K562 (cell line): Measurements from ENCODE around the gene ORMDL1. TPM values are rescaled to one million over a fixed set of nuclear protein-coding genes. Genes with fewer than 3 reads are reported as not detected.

ENCODE experiments used
- ATAC-seq: fragments of 200-7000 bp; cut with Tn5 transposase; 3 replicates; pipeline ENCODE4 v1.9.1; 2020; ENCODE audit warnings: moderate library complexity
- BruUV-seq: library from RNA; stranded (reverse); fragments of 400-500 nt; replicated peaks from 2 replicates; lab custom pipeline; 2021; lab: Mats Ljungman, UMichigan
- CTCF ChIA-PET: fragments of 300-600 bp; formaldehyde crosslinking; extraction: SDS; loops from one replicate; lab custom pipeline; 2021; ENCODE audit warnings: low intra/inter-chr PET ratio; lab: Yijun Ruan, JAX
- POLR2A ChIA-PET: fragments of 300-600, 350-650 bp; sonication (Branson Sonifier 250); formaldehyde crosslinking; extraction: SDS; loops from one replicate; lab custom pipeline; 2021; ENCODE audit warnings: antibody characterized with exemption, inconsistent platforms; lab: Yijun Ruan, JAX
- DNase-seq, 4 experiments: peaks; one replicate each; pipeline versions ENCODE4 v3.0.0 to v3.0.0-alpha.2; 2011 to 2018; ENCODE audit warnings: low spot score in 3 of 4, mixed read lengths in 3 of 4; ENCODE audit errors: extremely low read depth in 1 of 4
- FAIRE-seq: peaks from 2 replicates; lab custom pipeline; 2011; peaks lifted over from hg19 to GRCh38; lab: Jason Lieb, UNC
- H2AFZ ChIP-seq: 2 replicates; pipeline ENCODE4 v1.6.0; 2011; ENCODE audit warnings: low read depth, low read length, control low read depth, inconsistent platforms
- H3K27ac ChIP-seq: fragments of 200-600 bp; 3 replicates; pipeline ENCODE4 v1.8.0; 2011; ENCODE audit warnings: low read depth, mild to moderate bottlenecking, control low read depth, inconsistent platforms, low read length, moderate library complexity, mixed read lengths; ENCODE audit errors: extremely low read depth
- H3K27me3 ChIP-seq, 2 experiments: fragments of 300-600 bp in 1 of 2; 2 replicates in 1 of 2; 3 replicates in 1 of 2; pipeline versions ENCODE4 v1.6.0 to v1.8.0; 2011; ENCODE audit warnings: inconsistent platforms in 2 of 2, low read length in 2 of 2, mild to moderate bottlenecking in 1 of 2, mixed read lengths in 1 of 2, moderate library complexity in 1 of 2; ENCODE audit not compliant: control insufficient read depth in 2 of 2, insufficient read depth in 2 of 2
- H3K36me3 ChIP-seq: fragments of 300-600 bp; 3 replicates; pipeline ENCODE4 v1.8.0; 2011; ENCODE audit warnings: mild to moderate bottlenecking, low read length, inconsistent platforms; ENCODE audit not compliant: control insufficient read depth, insufficient read depth
- H3K4me1 ChIP-seq, 2 experiments: fragments of 200-600 bp in 1 of 2; replicated peaks in 1 of 2; 2 replicates in 1 of 2; 3 replicates in 1 of 2; pipeline versions ENCODE4 v1.5.1 to v1.8.0; 2011; ENCODE audit warnings: inconsistent platforms in 2 of 2, low read length in 2 of 2, mild to moderate bottlenecking in 1 of 2, mixed read lengths in 1 of 2, moderate library complexity in 1 of 2; ENCODE audit not compliant: control insufficient read depth in 2 of 2, insufficient read depth in 2 of 2
- H3K4me2 ChIP-seq: 2 replicates; pipeline ENCODE4 v1.6.1; 2011; ENCODE audit warnings: low read length, control low read depth, inconsistent platforms, mixed read lengths; ENCODE audit not compliant: insufficient read depth
- H3K4me3 ChIP-seq: fragments of 200-600 bp; sonication (generic), shearing (Covaris generic); 2 replicates; pipeline ENCODE4 v1.5.1; 2016; ENCODE audit warnings: control low read depth, inconsistent platforms
- H3K79me2 ChIP-seq: fragments of 200-600 bp; 3 replicates; pipeline ENCODE4 v1.8.0; 2011; ENCODE audit warnings: low read length, inconsistent platforms; ENCODE audit not compliant: control insufficient read depth, insufficient read depth
- H3K9ac ChIP-seq, 2 experiments: 2 replicates each; pipeline versions ENCODE4 v1.6.0 to v1.6.1; 2011; ENCODE audit warnings: low read depth in 2 of 2, low read length in 2 of 2, control low read depth in 1 of 2, inconsistent platforms in 1 of 2, mild to moderate bottlenecking in 1 of 2, mixed read lengths in 1 of 2; ENCODE audit not compliant: insufficient read depth in 1 of 2
- H3K9me1 ChIP-seq: one replicate; pipeline ENCODE4 v1.6.0; 2011; ENCODE audit warnings: inconsistent platforms, mild to moderate bottlenecking, low read length, moderate library complexity; ENCODE audit not compliant: control insufficient read depth, insufficient read depth
- H3K9me3 ChIP-seq: replicated peaks from 2 replicates; pipeline ENCODE4 v1.5.1; 2011; ENCODE audit warnings: low read depth, low read length, inconsistent platforms; ENCODE audit not compliant: control insufficient read depth, insufficient read depth
- H4K20me1 ChIP-seq: replicated peaks from 2 replicates; pipeline ENCODE4 v1.6.1; 2011; ENCODE audit warnings: low read length, inconsistent platforms, mixed read lengths; ENCODE audit not compliant: control insufficient read depth, insufficient read depth
- ARID1B ChIP-seq: fragments of 450-650 bp; IDR thresholded peaks from 2 replicates; pipeline ENCODE4 v1.6.1; 2016; ENCODE audit warnings: antibody characterized with exemption, mild to moderate bottlenecking, inconsistent platforms
- C11orf30 ChIP-seq: fragments of 450-650 bp; IDR thresholded peaks from 2 replicates; pipeline ENCODE4 v1.6.1; 2016; ENCODE audit warnings: low read depth, mild to moderate bottlenecking
- CTCFL ChIP-seq: IDR thresholded peaks from 2 replicates; pipeline ENCODE4 v1.6.1; 2011; ENCODE audit warnings: borderline replicate concordance, low read depth, mild to moderate bottlenecking, moderate library complexity, low read length; ENCODE audit not compliant: insufficient read depth, poor library complexity, severe bottlenecking
- MAFG ChIP-seq: fragments of 450-650 bp; conservative IDR thresholded peaks from 2 replicates; pipeline ENCODE4 v1.6.1; 2016; ENCODE audit warnings: missing genetic modification characterization, missing compliant biosample characterization
- RAD21 ChIP-seq, 2 experiments: fragments of 250-450 bp in 1 of 2; fragments of 450-650 bp in 1 of 2; sonication (Bioruptor Pico) in 1 of 2; formaldehyde crosslinking in 1 of 2; IDR thresholded peaks in 1 of 2; conservative IDR thresholded peaks in 1 of 2; 2 replicates each; pipeline versions ENCODE4 v1.4.0 to v1.8.0; 2020 to 2022; ENCODE audit warnings: mild to moderate bottlenecking in 2 of 2, moderate library complexity in 1 of 2
- ZNF316 ChIP-seq: fragments of 450-650 bp; IDR thresholded peaks from 2 replicates; pipeline ENCODE4 v1.6.1; 2016
- WGBS: fragments of 100-300 bp; shearing (Covaris generic); methylation state at CpG from one replicate; pipeline ENCODE4 v1.1.6; 2016; ENCODE audit warnings: low coverage, mixed read lengths; ENCODE audit not compliant: insufficient coverage; ENCODE audit errors: missing lambda C conversion rate; 5-methylcytosine and 5-hydroxymethylcytosine counted together
- in situ Hi-C: fragments of 300-500 bp; cut with MboI; formaldehyde crosslinking; loops from 4 replicates; pipeline ENCODE4 v1.15.0; 2018; ENCODE audit warnings: inconsistent platforms, mixed read lengths
- intact Hi-C: fragments of 100-400 bp; cut with micrococcal nuclease; formaldehyde crosslinking; loops from 2 replicates; pipeline ENCODE4 v1.14.2; 2022
- polyA plus RNA-seq, 8 experiments: library from polyadenylated mRNA; depleted of rRNA in 4 of 8; stranded (reverse) in 5 of 8; unstranded in 3 of 8; fragments of >200 nt; fragmentation: Nextera tagmentation in 2 of 8; fragmentation: Illumina TruSeq in 1 of 8; extraction: Ambion mirVana in 2 of 8; extraction: Trizol in 1 of 8; gene quantifications; 2 replicates each; pipeline versions ENCODE4 v1.2.1 to v1.2.3, GENCODE V29; 2011 to 2014; ENCODE audit warnings: inconsistent platforms in 1 of 8, missing spikeins in 1 of 8
- total RNA-seq, 7 experiments: library from RNA; depleted of rRNA in 6 of 7; stranded (reverse); fragments of >200 nt in 6 of 7; fragmentation: Illumina TruSeq in 2 of 7; extraction: Trizol in 2 of 7; gene quantifications; 2 replicates each; pipeline versions ENCODE4 v1.2.1 to v1.2.3, GENCODE V29; 2011 to 2021; ENCODE audit warnings: low replicate concordance in 1 of 7
- TF ChIP-seq, protein P1 (sequence below), 3 experiments: IDR thresholded peaks in 2 of 3; conservative IDR thresholded peaks in 1 of 3; 2 replicates each; pipeline ENCODE4 v1.5.1; 2011 to 2012; ENCODE audit warnings: low read length in 3 of 3, mild to moderate bottlenecking in 3 of 3, control low read depth in 2 of 3, improper control_type of control experiment in 1 of 3, inconsistent platforms in 1 of 3, low read depth in 1 of 3, mixed read lengths in 1 of 3, moderate library complexity in 1 of 3; ENCODE audit not compliant: insufficient read depth in 2 of 3
- TF ChIP-seq, protein P2 (sequence below), 2 experiments: IDR thresholded peaks in 1 of 2; conservative IDR thresholded peaks in 1 of 2; 2 replicates each; pipeline ENCODE4 v1.6.1; 2016; ENCODE audit warnings: low read depth in 2 of 2, mild to moderate bottlenecking in 1 of 2, missing compliant biosample characterization in 1 of 2, missing genetic modification characterization in 1 of 2, moderate library complexity in 1 of 2

The ORMDL1 gene
- total and polyA plus RNA-seq, 9 of the 15 experiments (the other 6 are each of a cell fraction or from before 2014, with no cell fraction given): 35.1 to 74.2 (median 50.0) TPM

- no peak overlapping the region for H3K4me2 ChIP-seq
- intact Hi-C loops (loop anchor here (5.0 kb wide), 1 partner anchor 321 kb away; no protein-coding TSS in a partner anchor), in situ Hi-C loops (no loop called here)
- no peaks in the 10 kb centered on the region for H3K36me3 ChIP-seq
- ChIA-PET POLR2A (interaction anchor here (1.5 kb wide), 1 partner anchor 12 kb away, joined by 4 read pairs; the partner anchor contains the start of gene OSGEPL1), CTCF (interaction anchor here (1.0 to 1.4 kb wide), 3 partner anchors 13 to 760 kb away, joined by 3 to 10 read pairs (median 3); no protein-coding TSS in a partner anchor)
- H2AFZ ChIP-seq: no peak overlapping the region
- H4K20me1 ChIP-seq: no peaks in the 10 kb centered on the region
- ATAC-seq (peak; percentile 87), DNase-seq (peak; percentile 14 to 55 (median 29)), FAIRE-seq (peak; percentile 79)
- 38% methylated on average over 6 of the region's 10 CpGs for WGBS
- H3K79me2 ChIP-seq: no peaks in the 10 kb centered on the region
- H3K4me3 ChIP-seq: no peak overlapping the region
- peaks cover 0 to 2% of the 10 kb centered on the region in 2 experiments; a peak in 2 of 5 replicates for H3K4me1 ChIP-seq
- H3K9me3 ChIP-seq: no peaks in the 10 kb centered on the region
- H3K27me3 ChIP-seq: no peaks in the 10 kb centered on the region
- no peaks in the 10 kb centered on the region for H3K9me1 ChIP-seq
- H3K27ac ChIP-seq: no peak overlapping the region
- no TSS peak for BruUV-seq
- H3K9ac ChIP-seq: no peak overlapping the region
- TF ChIP-seq, protein P1, sequence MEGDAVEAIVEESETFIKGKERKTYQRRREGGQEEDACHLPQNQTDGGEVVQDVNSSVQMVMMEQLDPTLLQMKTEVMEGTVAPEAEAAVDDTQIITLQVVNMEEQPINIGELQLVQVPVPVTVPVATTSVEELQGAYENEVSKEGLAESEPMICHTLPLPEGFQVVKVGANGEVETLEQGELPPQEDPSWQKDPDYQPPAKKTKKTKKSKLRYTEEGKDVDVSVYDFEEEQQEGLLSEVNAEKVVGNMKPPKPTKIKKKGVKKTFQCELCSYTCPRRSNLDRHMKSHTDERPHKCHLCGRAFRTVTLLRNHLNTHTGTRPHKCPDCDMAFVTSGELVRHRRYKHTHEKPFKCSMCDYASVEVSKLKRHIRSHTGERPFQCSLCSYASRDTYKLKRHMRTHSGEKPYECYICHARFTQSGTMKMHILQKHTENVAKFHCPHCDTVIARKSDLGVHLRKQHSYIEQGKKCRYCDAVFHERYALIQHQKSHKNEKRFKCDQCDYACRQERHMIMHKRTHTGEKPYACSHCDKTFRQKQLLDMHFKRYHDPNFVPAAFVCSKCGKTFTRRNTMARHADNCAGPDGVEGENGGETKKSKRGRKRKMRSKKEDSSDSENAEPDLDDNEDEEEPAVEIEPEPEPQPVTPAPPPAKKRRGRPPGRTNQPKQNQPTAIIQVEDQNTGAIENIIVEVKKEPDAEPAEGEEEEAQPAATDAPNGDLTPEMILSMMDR (IDR thresholded peaks at IDR 0.05 in 2 of 3, conservative IDR thresholded peaks at IDR 0.05 in 1 of 3; ENCODE audit: insufficient read depth in 2 of 3, low read depth in 1 of 3, low read length in 3 of 3): peak; percentile 56 to 64 (median 59)
- TF ChIP-seq, protein P2, sequence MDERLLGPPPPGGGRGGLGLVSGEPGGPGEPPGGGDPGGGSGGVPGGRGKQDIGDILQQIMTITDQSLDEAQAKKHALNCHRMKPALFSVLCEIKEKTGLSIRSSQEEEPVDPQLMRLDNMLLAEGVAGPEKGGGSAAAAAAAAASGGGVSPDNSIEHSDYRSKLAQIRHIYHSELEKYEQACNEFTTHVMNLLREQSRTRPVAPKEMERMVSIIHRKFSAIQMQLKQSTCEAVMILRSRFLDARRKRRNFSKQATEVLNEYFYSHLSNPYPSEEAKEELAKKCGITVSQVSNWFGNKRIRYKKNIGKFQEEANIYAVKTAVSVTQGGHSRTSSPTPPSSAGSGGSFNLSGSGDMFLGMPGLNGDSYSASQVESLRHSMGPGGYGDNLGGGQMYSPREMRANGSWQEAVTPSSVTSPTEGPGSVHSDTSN (CRISPR knock-in tag; IDR thresholded peaks at IDR 0.05; ENCODE audit: low read depth): no peak
- TF ChIP-seq, protein P2 (tag; conservative IDR thresholded peaks at IDR 0.05; ENCODE audit: low read depth): no peak
- no peak for TF ChIP-seq ARID1B
- peak; percentile 16 to 59; a peak in 3 of 4 replicates for TF ChIP-seq RAD21 (CRISPR knock-in tag; conservative IDR thresholded peaks at IDR 0.05 in 1 of 2, IDR thresholded peaks at IDR 0.05 in 1 of 2)
- peak; percentile 37; the same call in 1 of the 2 replicates for TF ChIP-seq C11orf30
- peak; percentile 41 for TF ChIP-seq CTCFL
- peak; percentile 77 for TF ChIP-seq ZNF316
- 0 out of 2 replicates have a peak, but pooled peaks have one; percentile 11 for TF ChIP-seq MAFG (tag)
These were observed 33.0 kb downstream of the ORMDL1 start for GRCh38 chr2:189751080-189751658.
